GM10266 (cell line): ENCODE results near the gene DOCK11.

Source experiments
- DNase-seq: peaks from one replicate; pipeline ENCODE4 v3.0.0; 2012; ENCODE audit errors: extremely low spot score
- CTCF ChIP-seq: IDR thresholded peaks from 2 replicates; pipeline ENCODE4 v1.5.1; 2012; ENCODE audit warnings: mild to moderate bottlenecking, low read depth; ENCODE audit not compliant: control insufficient read depth, insufficient read depth; ENCODE audit errors: missing control alignments

Gene DOCK11

GRCh38 chrX:118631586-118631985, 136.0 kb downstream of the DOCK11 start:
- TF ChIP-seq CTCF: no peak
- no peak for DNase-seq

GRCh38 chrX:118632862-118633261, 137.2 kb downstream of the DOCK11 start:
- peak; percentile 8 for DNase-seq
- no peak for TF ChIP-seq CTCF

- no peak for TF ChIP-seq CTCF
Observed at GRCh38 chrX:118633530-118633929, 137.9 kb downstream of the DOCK11 start.

GRCh38 chrX:118634336-118634735, 138.7 kb downstream of the DOCK11 start:
- TF ChIP-seq CTCF: no peak
- no peak for DNase-seq

More at GRCh38 chrX:118633530-118633929, 137.9 kb downstream of the DOCK11 start:
- no peak for DNase-seq

- DNase-seq: no peak
- TF ChIP-seq CTCF: no peak
Observed at GRCh38 chrX:118637997-118638396, 142.4 kb downstream of the DOCK11 start.

- DNase-seq: no peak
Observed at GRCh38 chrX:118644378-118644777, 148.8 kb downstream of the DOCK11 start.

GRCh38 chrX:118652717-118653116, 157.1 kb downstream of the DOCK11 start:
- DNase-seq: no peak
- TF ChIP-seq CTCF: no peak

More at GRCh38 chrX:118644378-118644777, 148.8 kb downstream of the DOCK11 start:
- peak; percentile 18 for TF ChIP-seq CTCF
